Measurements from ENCODE around the gene XNDC1N. TPM values are rescaled to one million over a fixed set of nuclear protein-coding genes. Genes with fewer than 3 reads are reported as not detected.
A peak's percentile ranks its signal among the peaks of the same experiment; 100 is the strongest.

XNDC1N gene
- polyA plus RNA-seq, 1 experiment: 4.5 TPM

DNA sequence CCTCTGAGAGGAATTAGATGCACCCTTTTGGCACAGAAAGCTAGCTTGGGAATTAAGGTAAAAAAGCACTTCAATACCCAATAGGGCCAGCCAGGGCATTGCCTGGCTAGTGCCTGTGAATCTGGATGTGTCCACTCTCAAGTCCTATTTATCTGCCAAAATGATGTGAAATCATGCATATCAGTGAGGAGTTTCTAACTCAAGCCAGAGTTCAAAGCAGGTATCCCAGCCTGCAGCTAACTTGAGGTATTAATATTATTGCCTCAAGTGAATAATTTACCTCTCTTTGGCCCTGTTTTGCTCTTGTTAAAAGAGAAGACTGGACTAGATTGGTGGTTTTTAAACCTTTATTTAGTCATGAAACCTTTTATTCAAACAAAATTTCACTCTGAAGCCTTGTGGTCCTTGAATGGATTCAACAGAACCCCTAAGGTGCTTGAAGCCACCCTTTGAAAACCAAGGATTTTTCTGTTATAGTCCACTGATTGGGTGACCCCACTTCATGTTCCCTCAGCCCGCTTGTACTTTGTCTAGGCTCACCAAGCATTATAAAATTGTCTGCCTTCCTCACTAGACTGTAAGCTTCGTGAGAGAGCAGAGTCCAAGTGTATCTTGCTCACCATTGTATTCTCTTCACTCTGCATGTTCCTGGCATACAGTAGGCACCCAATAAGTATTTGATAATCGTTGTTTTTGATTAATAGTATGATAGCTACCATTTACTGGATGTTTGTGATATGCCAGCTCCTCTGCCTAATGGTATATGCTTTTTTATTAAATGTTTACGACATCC, 4.9 kb upstream of the XNDC1N start:
- no peak for DNase-seq (ENCODE audit: low read depth)
- Histone ChIP-seq H3K36me3 (ENCODE audit: control insufficient read depth, insufficient read depth, low read length) (no peaks in the 10 kb centered on the region), H3K4me3 (ENCODE audit: low read depth, low read length) (no peak overlapping the region), H3K27me3 (ENCODE audit: control insufficient read depth, insufficient read depth, low read length) (no peaks in the 10 kb centered on the region)
- POLR2A ChIA-PET: no interaction called here
- TF ChIP-seq CTCF (IDR thresholded peaks at IDR 0.05; ENCODE audit: insufficient read depth, low read depth, low read length): no peak
- CTCF ChIA-PET: interaction anchor here (0.5 kb wide), 1 partner anchor 17 kb away, joined by 4 read pairs; no protein-coding TSS in a partner anchor

DNA sequence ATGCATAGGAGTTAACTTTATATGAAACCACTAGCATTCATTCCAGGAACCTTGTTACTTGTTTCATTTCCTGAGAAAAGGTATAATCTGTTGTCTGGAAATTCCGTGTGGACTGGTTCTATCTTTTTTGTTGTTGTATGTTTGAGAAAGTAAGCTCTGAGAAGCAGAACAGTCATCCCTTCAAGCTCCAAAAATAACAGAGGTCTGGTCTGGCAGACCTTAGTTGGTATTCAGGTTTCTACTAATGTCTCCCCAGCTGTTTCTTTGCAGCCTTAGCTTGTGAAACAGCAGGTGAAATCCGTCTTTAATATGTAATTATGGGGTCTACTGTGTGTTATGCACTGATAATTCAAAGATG, 2.8 kb upstream of the XNDC1N start:
- H3K4me3 ChIP-seq (ENCODE audit: low read depth, low read length): no peak overlapping the region
- DNase-seq (ENCODE audit: low read depth): no peak
- H3K27me3 ChIP-seq (ENCODE audit: control insufficient read depth, insufficient read depth, low read length): no peaks in the 10 kb centered on the region
- H3K36me3 ChIP-seq (ENCODE audit: control insufficient read depth, insufficient read depth, low read length): no peaks in the 10 kb centered on the region
- ChIA-PET CTCF (interaction anchor here (0.5 to 1.2 kb wide), 2 partner anchors 13 to 432 kb away, joined by 3 to 4 read pairs; no protein-coding TSS in a partner anchor), POLR2A (interaction anchor here (0.7 to 0.8 kb wide), 2 partner anchors 514 to 1212 kb away, joined by 3 to 8 read pairs; no protein-coding TSS in a partner anchor)
- no peak for TF ChIP-seq CTCF (IDR thresholded peaks at IDR 0.05; ENCODE audit: insufficient read depth, low read depth, low read length)

DNA sequence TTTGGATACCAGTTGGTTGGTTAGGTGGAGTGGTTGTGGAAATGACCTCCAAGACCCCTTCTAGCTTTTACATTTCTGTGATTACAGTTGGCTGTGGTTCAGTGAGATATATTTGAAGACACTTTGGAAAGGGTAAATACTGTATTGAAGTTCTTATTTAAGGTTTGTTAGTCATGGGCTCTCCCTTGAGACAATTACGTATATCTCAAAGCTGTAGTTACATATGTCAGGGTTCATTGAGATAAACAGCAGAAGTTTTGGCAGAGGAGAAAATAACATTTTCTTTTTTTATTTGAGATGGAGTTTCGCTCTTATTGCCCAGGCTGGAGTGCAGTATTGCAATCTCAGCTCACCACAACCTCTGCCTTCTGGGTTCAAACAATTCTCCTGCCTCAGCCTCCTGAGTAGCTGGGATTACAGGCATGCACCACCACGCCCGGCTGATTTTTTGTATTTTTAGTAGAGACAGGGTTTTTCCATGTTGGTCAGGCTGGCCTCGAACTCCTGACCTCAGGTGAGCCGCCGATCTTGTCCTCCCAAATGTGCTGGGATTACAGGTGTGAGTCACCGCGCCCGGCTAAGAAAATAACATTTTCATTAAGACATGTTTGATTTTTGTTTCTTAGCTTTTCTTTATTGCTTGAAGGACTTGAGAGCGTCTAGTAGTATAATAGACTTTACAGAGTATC, 2.3 kb upstream of the XNDC1N start:
- no peak overlapping the region for H3K4me3 ChIP-seq (ENCODE audit: low read depth, low read length)
- POLR2A ChIA-PET: interaction anchor here (0.8 kb wide), 1 partner anchor 1213 kb away, joined by 8 read pairs; no protein-coding TSS in a partner anchor

DNA sequence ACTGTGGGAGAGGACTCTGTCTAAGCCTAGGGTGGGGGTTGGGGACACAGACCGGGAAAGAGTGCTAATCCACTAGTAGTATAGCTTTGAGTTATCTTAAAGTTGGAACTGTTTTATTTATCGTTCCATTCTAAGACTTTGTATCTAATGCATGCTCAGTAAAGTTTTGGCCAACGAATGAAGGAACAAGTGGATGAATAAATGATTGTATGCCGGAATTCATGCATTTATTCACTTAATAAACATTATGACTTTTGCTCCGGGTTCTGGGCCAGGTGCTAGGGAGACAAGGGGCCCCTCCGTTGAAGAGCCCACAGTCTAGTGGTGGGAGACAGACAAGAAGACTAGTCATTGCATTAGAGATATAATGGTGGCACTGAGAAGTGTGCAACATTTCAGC, 1.1 kb upstream of the XNDC1N start:
- Histone ChIP-seq H3K36me3 (ENCODE audit: control insufficient read depth, insufficient read depth, low read length) (no peaks in the 10 kb centered on the region), H3K27me3 (ENCODE audit: control insufficient read depth, insufficient read depth, low read length) (no peaks in the 10 kb centered on the region), H3K4me3 (ENCODE audit: low read depth, low read length) (peak overlapping the region; percentile 88)
- POLR2A ChIA-PET: no interaction called here
- no peak for DNase-seq (ENCODE audit: low read depth)
- CTCF ChIA-PET: interaction anchor here (1.5 to 1.7 kb wide), 2 partner anchors 14 to 161 kb away, joined by 6 read pairs; no protein-coding TSS in a partner anchor
- no peak for TF ChIP-seq CTCF (IDR thresholded peaks at IDR 0.05; ENCODE audit: insufficient read depth, low read depth, low read length)

More for the DNA sequence above, 2.3 kb upstream of the XNDC1N start:
- Histone ChIP-seq H3K27me3 (ENCODE audit: control insufficient read depth, insufficient read depth, low read length) (no peaks in the 10 kb centered on the region), H3K36me3 (ENCODE audit: control insufficient read depth, insufficient read depth, low read length) (no peaks in the 10 kb centered on the region)
- DNase-seq (ENCODE audit: low read depth): no peak
- CTCF ChIA-PET: interaction anchor here (0.5 to 1.2 kb wide), 2 partner anchors 14 to 431 kb away, joined by 3 to 4 read pairs; no protein-coding TSS in a partner anchor
- no peak for TF ChIP-seq CTCF (IDR thresholded peaks at IDR 0.05; ENCODE audit: insufficient read depth, low read depth, low read length)
